Airway epithelial cell (primary cell): ENCODE measurements around the gene AXIN1. TPM values are rescaled to one million over a fixed set of nuclear protein-coding genes. Genes with fewer than 3 reads are reported as not detected.

Source experiments
- total RNA-seq: library from RNA; depleted of rRNA; stranded (reverse); fragments of >200 nt; gene quantifications from 2 replicates; pipeline ENCODE4 v1.2.3, GENCODE V29; 2015

AXIN1 gene, protein sequence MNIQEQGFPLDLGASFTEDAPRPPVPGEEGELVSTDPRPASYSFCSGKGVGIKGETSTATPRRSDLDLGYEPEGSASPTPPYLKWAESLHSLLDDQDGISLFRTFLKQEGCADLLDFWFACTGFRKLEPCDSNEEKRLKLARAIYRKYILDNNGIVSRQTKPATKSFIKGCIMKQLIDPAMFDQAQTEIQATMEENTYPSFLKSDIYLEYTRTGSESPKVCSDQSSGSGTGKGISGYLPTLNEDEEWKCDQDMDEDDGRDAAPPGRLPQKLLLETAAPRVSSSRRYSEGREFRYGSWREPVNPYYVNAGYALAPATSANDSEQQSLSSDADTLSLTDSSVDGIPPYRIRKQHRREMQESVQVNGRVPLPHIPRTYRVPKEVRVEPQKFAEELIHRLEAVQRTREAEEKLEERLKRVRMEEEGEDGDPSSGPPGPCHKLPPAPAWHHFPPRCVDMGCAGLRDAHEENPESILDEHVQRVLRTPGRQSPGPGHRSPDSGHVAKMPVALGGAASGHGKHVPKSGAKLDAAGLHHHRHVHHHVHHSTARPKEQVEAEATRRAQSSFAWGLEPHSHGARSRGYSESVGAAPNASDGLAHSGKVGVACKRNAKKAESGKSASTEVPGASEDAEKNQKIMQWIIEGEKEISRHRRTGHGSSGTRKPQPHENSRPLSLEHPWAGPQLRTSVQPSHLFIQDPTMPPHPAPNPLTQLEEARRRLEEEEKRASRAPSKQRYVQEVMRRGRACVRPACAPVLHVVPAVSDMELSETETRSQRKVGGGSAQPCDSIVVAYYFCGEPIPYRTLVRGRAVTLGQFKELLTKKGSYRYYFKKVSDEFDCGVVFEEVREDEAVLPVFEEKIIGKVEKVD
- 33.3 and 34.9 TPM in 2 replicates for total RNA-seq

DNA sequence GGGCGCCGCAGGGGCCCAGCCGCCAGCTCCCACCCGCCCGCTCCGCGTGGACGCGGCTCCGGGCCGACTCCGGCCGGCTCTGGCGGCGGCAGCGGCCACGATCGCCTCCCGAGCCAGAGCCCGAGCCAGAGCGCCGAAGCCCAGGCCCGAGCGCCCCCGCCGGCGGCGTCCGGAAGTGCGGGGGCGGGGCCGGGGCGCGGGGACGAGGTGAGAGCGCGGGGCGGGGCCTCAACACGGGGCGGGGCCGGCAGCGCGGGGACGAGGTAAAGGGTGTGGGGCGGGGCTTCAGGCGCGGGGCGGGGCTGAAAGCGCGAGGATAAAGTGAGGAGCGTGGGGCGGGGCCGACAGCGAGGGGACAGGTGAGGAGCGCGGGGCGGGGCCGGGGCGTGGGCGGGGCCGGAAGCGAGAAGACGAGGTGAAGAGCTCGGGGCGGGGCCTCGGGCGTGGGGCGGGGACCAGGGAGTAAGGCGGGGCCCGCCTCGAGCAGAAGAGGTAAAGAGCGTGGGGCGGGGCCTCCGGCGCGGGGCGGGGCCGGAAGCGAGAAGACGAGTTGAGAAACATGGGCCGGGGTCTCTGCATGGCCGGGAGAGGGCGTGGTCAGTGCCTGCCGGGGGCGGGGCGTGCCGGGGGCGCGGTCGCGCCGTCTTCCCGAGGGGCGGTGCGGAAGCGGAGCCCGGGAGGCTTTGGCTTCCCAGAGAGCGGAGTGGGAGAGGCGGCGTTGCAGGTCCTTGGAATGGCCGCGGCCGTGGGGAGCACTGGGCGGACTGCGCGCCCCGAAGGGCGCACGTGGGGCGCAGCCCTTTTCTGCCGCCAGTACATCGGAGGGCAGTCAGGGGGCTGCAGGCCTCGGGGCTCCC, at the start of gene AXIN1:
AXIN1 (minus strand) TSS at position 177 of the 857 bp plus-strand sequence. CDS start 5,698 bp downstream, outside the sequence.

DNA sequence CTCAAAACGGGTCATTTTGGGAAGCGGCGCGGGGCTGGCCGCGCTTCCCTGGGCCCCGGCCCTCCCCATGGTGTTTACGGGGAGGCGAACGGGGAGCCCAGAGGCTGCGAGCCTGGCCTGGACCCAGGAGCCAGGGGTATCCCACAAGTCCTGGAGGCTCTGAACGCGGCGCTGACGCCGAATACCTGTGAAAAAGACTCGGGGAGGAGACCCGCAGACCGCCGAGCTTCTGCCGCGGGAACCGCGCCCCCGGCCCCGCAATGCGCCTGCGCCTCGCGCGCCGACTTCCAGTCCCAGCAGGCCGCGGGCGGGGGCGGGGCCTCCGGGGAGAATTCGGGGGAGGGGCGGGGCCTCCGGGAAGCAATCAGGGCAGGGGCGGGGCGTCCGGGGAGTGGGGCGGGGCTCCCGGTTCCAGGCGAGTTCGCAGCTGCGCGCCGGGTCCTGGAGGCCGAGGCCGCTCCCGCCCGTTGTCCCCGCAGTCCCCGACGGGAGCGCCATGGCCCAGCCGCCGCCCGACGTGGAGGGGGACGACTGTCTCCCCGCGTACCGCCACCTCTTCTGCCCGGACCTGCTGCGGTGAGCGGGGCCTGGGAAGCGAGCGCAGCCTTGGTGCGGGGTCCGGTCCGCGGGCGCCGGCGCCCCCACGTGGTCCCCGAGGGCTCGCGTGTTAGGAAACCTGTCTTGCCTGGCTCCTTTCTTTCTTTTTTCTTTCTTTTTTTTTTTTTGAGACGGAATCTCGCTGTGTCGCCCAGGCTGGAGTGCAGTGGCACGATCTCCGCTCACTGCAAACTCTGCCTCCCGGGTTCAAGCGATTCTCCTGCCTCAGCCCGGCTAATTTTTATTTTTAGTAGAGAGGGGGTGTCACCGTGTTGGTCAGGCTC, 49.2 kb upstream of the AXIN1 start, which contains the start of gene DECR2:
DECR2 (plus strand) TSS at position 418 of the 881 bp plus-strand sequence; CDS start at position 497, 79 bp downstream.

DNA sequence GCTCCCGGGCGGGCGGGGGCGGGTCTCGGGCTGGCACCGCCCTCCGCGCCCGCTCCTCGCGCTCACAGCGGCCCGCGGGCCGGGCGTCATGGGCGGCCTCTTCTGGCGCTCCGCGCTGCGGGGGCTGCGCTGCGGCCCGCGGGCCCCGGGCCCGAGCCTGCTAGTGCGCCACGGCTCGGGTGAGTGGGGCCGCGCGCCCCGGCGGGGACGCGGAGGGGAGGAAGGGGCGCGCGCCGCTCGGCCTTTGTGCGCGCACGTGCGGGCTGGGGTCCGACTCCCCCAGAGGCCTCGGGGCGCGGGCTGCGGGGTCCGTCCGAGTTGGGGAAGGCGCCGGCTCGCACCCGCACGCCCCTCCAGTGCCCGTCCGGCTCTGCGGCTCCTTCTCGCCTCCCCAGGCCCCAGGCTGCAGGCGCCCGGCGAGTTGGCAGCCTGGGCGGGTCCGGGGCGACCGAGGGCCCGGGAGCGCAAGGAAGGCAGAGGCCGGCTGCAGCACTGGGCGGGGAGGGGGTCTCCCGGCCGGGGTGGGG, 44.7 kb upstream of the AXIN1 start, which contains the start of gene NME4:
NME4 (plus strand) TSS at position 65 of the 527 bp plus-strand sequence; CDS start at position 89, 24 bp downstream.

DNA sequence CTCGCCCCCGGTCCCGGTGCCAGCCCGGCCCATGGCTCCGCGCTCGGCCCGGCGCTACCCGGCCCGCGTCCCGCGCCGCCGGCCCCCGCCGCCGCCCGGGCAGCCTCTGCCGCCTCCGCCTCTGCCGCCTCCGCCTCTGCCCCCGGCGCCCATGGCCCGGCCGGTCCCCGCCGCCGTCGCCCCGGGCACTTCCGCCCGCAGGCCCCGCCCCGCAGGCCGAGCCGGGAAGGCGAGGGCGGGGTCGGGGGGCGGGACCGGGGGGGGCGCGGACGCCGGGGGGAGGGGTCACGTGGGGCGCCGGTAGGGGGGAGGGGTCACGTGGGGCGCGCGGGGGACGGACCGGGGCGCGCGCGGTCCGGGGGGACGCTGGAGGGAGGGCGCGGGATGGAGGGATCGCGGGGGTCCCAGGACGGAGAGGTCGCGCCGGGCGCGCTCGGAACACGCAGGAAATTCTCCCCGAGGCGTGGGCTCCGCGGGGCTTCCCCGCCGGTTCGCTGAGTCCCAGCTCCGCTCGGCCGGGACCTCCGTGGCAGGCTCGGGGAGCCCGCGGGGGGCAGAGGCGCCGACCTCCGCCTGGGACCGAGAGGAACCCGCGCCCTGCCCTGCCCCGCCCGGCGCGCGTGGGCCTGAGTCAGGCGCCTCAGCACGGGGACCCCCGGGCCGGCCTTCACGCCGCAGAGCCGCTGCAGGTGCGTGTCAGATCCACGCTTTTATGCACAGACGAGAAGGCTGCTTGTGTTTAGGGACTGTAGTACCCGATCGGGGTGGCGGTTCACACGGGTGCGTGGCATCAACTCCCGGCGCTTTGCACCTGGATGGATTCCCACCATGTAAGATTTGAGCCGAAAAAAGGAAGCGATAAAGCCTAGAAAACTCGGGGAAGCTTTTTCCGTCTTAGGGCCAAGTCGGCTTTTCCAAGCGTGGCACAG, 29.5 kb upstream of the AXIN1 start, which contains the start of gene PGAP6:
PGAP6 (minus strand) TSS at position 190 of the 929 bp plus-strand sequence; CDS start at position 33, 157 bp downstream.

DNA sequence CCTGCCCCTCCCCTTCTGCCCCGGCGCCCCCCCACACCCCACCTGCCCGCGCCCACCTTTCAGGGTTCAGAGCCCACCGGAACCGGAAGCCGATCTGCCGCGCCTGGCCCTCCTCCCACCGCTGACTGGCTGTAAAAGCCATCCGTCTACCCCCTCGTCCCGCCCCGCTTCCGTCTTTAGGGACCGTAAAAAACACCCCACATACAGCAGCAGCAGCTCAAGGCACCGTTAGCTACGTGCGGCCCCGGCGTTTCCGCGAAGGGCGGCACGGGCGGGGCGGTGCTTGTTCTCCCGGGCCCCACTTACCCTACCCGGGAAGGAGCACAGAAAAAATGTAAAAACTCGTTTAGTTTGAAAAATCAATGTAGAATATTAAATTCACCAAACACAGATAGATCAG, 17.9 kb upstream of the AXIN1 start, which contains the start of gene MRPL28:
MRPL28 (minus strand) TSS at position 96 of the 400 bp plus-strand sequence. CDS start 320 bp downstream, outside the sequence.

DNA sequence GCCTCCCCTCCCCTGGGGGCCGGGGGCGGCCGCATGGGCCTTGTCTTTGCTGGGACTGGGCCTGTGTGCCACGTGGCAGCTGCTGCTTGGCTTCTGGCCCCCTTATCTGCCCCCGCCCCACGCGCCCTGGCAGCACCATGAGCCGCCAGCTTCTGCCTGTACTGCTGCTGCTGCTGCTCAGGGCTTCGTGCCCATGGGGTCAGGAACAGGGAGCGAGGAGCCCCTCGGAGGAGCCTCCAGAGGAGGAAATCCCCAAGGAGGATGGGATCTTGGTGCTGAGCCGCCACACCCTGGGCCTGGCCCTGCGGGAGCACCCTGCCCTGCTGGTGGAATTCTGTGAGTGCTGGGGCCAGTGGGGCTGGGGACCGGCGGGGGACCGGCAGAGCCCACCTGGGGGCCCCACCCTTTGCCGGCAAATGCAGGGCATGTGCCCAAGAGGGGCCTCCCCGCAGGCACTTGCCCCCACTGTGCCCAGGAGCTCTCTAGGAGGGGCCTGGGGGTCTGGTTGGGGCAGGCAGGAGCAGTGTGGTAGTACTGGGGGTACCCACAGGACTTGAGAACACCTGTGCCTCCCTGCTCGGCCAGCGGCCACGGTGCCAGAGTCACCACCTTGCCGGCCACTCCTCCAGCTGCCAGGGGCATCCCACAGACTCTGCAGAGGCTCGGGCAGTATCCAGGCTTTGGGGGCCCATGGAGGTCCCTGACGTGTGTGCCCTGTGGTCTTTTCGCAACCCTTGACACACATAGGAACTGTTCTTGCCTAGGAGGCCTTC, 69.3 kb downstream of the AXIN1 start, which contains the start of gene PDIA2:
PDIA2 (plus strand) TSS at position 132 of the 773 bp plus-strand sequence; CDS start at position 138, 6 bp downstream.

DNA sequence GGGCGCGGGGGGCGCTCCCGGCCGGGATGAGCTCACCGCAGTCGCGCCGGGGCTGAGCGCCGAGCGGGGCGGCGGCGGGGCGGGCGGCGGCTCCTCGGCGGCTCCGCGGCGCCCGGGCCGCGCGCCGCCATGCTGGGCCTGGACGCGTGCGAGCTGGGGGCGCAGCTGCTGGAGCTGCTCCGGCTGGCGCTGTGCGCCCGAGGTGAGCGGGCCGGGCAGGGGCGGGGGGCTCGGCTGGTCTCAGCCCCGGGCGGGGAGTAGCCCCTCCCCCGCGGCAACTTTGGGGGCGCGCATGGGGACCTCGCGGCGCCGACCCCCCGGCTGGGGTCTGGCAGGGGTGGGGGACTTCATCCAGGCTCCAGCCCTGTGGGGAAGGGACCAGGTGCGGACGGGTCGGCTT, 72.0 kb downstream of the AXIN1 start, which contains the start of gene ARHGDIG:
ARHGDIG (plus strand) TSS at position 40 of the 400 bp plus-strand sequence; CDS start at position 130, 90 bp downstream.

DNA sequence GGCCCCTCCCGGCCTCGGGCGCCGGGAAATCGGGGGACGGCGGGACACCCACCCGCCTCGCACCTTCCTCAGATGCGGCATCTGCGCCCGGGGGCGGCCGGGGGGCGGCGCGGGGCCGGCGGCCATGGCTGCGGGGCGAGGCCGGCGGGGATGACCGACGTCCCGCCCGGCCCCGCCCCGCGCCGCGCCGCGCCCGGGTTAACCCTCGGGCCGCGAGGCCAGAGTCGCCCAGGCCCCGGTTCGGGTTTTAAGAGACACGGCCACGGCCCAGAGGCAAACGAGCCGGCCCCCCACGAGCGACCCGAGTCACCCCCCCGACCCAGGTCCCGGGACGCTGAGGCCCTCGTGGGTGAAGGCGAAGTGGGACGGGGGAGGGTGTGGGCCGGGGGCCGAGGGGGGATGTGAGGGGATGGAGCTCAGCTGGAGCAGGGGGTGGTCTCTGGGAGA, 76.7 kb downstream of the AXIN1 start, which contains the start of gene RGS11:
RGS11 (minus strand) TSS at position 159 of the 447 bp plus-strand sequence; CDS start at position 126, 33 bp downstream.

Other genes with a start within 250 kb of the AXIN1 start
- gene NPRL3, start 214.1 kb downstream of the AXIN1 start, total RNA-seq: 13.9 and 20.5 TPM in 2 replicates
- gene HBZ, start 200.1 kb downstream of the AXIN1 start, total RNA-seq: not detected in 2 replicates
- gene HBM, start 186.7 kb downstream of the AXIN1 start, total RNA-seq: not detected in 2 replicates
- not detected in 2 replicates for gene HBA2, start 179.8 kb downstream of the AXIN1 start, total RNA-seq
- 0.99 TPM in 1 of 2 replicates, not detected in the other for gene HBA1, start 176.0 kb downstream of the AXIN1 start, total RNA-seq
- 3.7 and 7.9 TPM in 2 replicates for gene HBQ1, start 172.3 kb downstream of the AXIN1 start, total RNA-seq
- gene LUC7L, start 123.3 kb downstream of the AXIN1 start, total RNA-seq: 37.3 and 38.4 TPM in 2 replicates
- gene FAM234A, start 117.9 kb downstream of the AXIN1 start, total RNA-seq: 62.7 and 69.4 TPM in 2 replicates
- gene RGS11, start 76.8 kb downstream of the AXIN1 start, total RNA-seq: 0.56 and 0.70 TPM in 2 replicates
- 0.60 and 1.6 TPM in 2 replicates for gene ARHGDIG, start 72.1 kb downstream of the AXIN1 start, total RNA-seq
- gene PDIA2, start 69.6 kb downstream of the AXIN1 start, total RNA-seq: 0.37 TPM in 1 of 2 replicates, not detected in the other
- 171 and 215 TPM in 2 replicates for gene MRPL28, start 17.8 kb upstream of the AXIN1 start, total RNA-seq
- 48.3 and 56.3 TPM in 2 replicates for gene PGAP6, start 29.3 kb upstream of the AXIN1 start, total RNA-seq
- gene NME4, start 44.5 kb upstream of the AXIN1 start, total RNA-seq: 140 and 168 TPM in 2 replicates
- 14.5 and 17.5 TPM in 2 replicates for gene DECR2, start 49.2 kb upstream of the AXIN1 start, total RNA-seq
- gene RAB11FIP3, start 72.9 kb upstream of the AXIN1 start, total RNA-seq: 15.2 and 16.9 TPM in 2 replicates
- 45.1 and 52.1 TPM in 2 replicates for gene CAPN15, start 175.0 kb upstream of the AXIN1 start, total RNA-seq
- gene PRR35, start 207.7 kb upstream of the AXIN1 start, total RNA-seq: not detected in 2 replicates
- 0.28 TPM in 1 of 2 replicates, not detected in the other for gene NHLRC4, start 214.3 kb upstream of the AXIN1 start, total RNA-seq
- 25.6 and 30.4 TPM in 2 replicates for gene PIGQ, start 217.2 kb upstream of the AXIN1 start, total RNA-seq
- 21.7 and 24.5 TPM in 2 replicates for gene RAB40C, start 237.3 kb upstream of the AXIN1 start, total RNA-seq